HEK293 (cell line): Measurements from ENCODE around the gene ABCA7.

Experiments
- CTCF ChIP-seq: fragments of 450-650 bp; formaldehyde crosslinking; IDR thresholded peaks from 2 replicates; pipeline ENCODE4 v1.5.1; 2016; ENCODE audit warnings: missing biosample characterization, missing genetic modification characterization
- KLF8 ChIP-seq: fragments of 450-650 bp; formaldehyde crosslinking; IDR thresholded peaks from 2 replicates; pipeline ENCODE4 v1.5.1; 2016; ENCODE audit warnings: missing biosample characterization, missing genetic modification characterization
- SP2 ChIP-seq: fragments of 450-650 bp; formaldehyde crosslinking; IDR thresholded peaks from 2 replicates; pipeline ENCODE4 v1.5.1; 2016; ENCODE audit warnings: missing biosample characterization, missing genetic modification characterization
- SP3 ChIP-seq: fragments of 450-650 bp; formaldehyde crosslinking; IDR thresholded peaks from 2 replicates; pipeline ENCODE4 v1.5.1; 2016; ENCODE audit warnings: missing biosample characterization, missing genetic modification characterization
- ZBTB49 ChIP-seq: fragments of 450-650 bp; formaldehyde crosslinking; IDR thresholded peaks from 2 replicates; pipeline ENCODE4 v1.5.1; 2016; ENCODE audit warnings: missing biosample characterization, missing genetic modification characterization, low read depth
- ZFHX2 ChIP-seq: fragments of 450-650 bp; formaldehyde crosslinking; conservative IDR thresholded peaks from 2 replicates; pipeline ENCODE4 v1.5.1; 2016; ENCODE audit warnings: missing biosample characterization, missing genetic modification characterization
- ZNF660 ChIP-seq: fragments of 450-650 bp; IDR thresholded peaks from 2 replicates; pipeline ENCODE4 v1.5.1; 2018; ENCODE audit warnings: missing biosample characterization, mild to moderate bottlenecking, missing genetic modification characterization

- TF ChIP-seq ZFHX2 (tag by site-specific recombination) (no peak), CTCF (no peak), SP3 (no peak), SP2 (tag by site-specific recombination) (no peak), KLF8 (tag by site-specific recombination) (no peak; the same call in 1 of the 2 replicates), ZBTB49 (tag by site-specific recombination) (no peak), ZNF660 (tag by site-specific recombination) (no peak)
Measured at GRCh38 chr19:1079566-1080111, 39.7 kb downstream of the ABCA7 start.
